GM10248 (cell line): ENCODE data around the gene KPNA5.
"Not testable (repeated sequence)": the region's sequence is repeated elsewhere in the genome, so short reads cannot be mapped to it uniquely, and the experiment has no call there.

Experiments
- CTCF ChIA-PET: fragments of 300-600 bp; sonication (Branson Sonifier 250); formaldehyde crosslinking; extraction: SDS; loops from one replicate; lab custom pipeline; 2021; ENCODE audit warnings: antibody characterized with exemption; lab: Yijun Ruan, JAX
- POLR2A ChIA-PET: fragments of 350-650 bp; sonication (Branson Sonifier 250); formaldehyde crosslinking; extraction: SDS; loops from one replicate; lab custom pipeline; 2020; ENCODE audit warnings: antibody characterized with exemption; lab: Yijun Ruan, JAX
- DNase-seq: peaks from one replicate; pipeline ENCODE4 v3.0.0; 2012; ENCODE audit errors: extremely low spot score
- CTCF ChIP-seq: IDR thresholded peaks from 2 replicates; pipeline ENCODE4 v1.5.1; 2012; ENCODE audit warnings: mild to moderate bottlenecking, low read depth; ENCODE audit errors: extremely low read depth, missing control alignments, control extremely low read depth

KPNA5 gene

GRCh38 chr6:116661594-116661993, 19.4 kb upstream of the KPNA5 start:
- POLR2A ChIA-PET: no interaction called here
- TF ChIP-seq CTCF: no peak
- CTCF ChIA-PET: interaction anchor here (1.0 to 1.6 kb wide), 7 partner anchors 9 to 100 kb away, joined by 3 to 9 read pairs (median 3); no protein-coding TSS in a partner anchor
- DNase-seq: no peak

GRCh38 chr6:116662202-116662601, 18.8 kb upstream of the KPNA5 start:
- POLR2A ChIA-PET: no interaction called here
- no peak for TF ChIP-seq CTCF
- CTCF ChIA-PET: interaction anchor here (1.0 to 1.6 kb wide), 6 partner anchors 9 to 101 kb away, joined by 3 to 9 read pairs (median 3); no protein-coding TSS in a partner anchor

DNA sequence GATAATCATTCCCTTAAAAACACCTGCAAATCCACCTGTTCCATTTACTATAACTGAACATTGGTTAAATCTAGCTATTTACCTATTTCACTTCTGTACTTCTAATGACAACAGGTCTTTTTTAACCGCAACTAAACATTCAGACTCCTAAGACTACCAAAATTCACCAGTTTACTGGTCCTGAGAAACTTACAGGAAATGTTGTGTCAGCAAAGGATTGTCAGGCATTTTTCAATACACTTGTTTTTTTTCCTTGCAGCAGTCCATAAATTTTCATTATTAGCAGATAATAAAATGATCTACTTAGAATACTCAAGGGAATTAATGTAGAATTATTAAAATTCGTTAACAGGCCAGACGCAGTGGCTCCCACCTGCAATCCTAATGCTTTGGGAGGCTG, 17.7 kb upstream of the KPNA5 start:
- no peak for DNase-seq
- no peak for TF ChIP-seq CTCF
- ChIA-PET CTCF (no interaction called here), POLR2A (no interaction called here)

More at GRCh38 chr6:116662202-116662601, 18.8 kb upstream of the KPNA5 start:
- no peak for DNase-seq

GRCh38 chr6:116664169-116664568, 16.8 kb upstream of the KPNA5 start:
- CTCF ChIA-PET, POLR2A ChIA-PET, DNase-seq: not testable (repeated sequence)

GRCh38 chr6:116665464-116665863, 15.5 kb upstream of the KPNA5 start:
- ChIA-PET POLR2A (no interaction called here), CTCF (no interaction called here)
- no peak for TF ChIP-seq CTCF
- DNase-seq: no peak

DNA sequence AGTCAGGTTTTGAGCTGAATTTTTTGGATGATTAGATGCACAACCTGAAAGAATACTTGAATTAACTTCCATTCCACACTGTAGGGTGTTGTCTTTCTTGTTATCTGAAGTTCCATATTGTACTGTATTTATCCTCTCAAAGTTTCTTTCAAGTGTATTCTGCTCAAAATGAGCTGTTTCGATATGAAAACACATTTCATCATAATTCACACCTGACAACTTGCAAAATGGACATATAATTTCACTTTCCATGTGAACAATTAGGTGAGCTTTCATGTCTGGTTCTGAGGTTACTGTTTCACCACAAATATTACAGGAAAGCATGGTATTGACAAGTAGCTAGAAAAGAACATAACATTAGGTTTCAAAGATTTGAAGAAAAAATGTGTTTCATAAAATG, 14.1 kb upstream of the KPNA5 start:
- ChIA-PET CTCF (no interaction called here), POLR2A (interaction anchor here (0.6 kb wide), 1 partner anchor 1011 kb away, joined by 5 read pairs; no protein-coding TSS in a partner anchor)
- no peak for TF ChIP-seq CTCF
- peak; percentile 45 for DNase-seq

DNA sequence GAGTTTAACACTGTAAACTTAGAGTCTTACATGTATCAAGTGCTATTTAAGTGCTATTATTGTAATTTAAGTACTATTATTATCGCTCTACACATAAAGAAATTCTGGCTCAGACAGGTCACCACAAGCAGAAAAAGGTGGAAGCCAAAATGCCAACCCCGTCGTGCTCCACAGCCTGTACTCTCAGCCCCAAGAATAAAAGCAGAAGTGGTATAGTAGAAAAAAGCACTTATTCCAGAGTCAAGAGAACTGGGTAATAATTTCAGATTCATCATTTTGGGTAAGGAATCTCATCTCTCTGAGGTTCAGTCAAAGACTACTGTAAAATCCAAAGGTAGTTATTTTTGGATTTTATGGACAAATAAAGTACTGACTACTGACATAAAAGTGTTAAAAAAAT, 13.4 kb upstream of the KPNA5 start:
- POLR2A ChIA-PET: interaction anchor here (0.6 kb wide), 1 partner anchor 1011 kb away, joined by 5 read pairs; no protein-coding TSS in a partner anchor
- no peak for DNase-seq
- CTCF ChIA-PET: interaction anchor here (1.5 to 2.0 kb wide), 2 partner anchors 9 to 17 kb away, joined by 3 to 6 read pairs; no protein-coding TSS in a partner anchor
- no peak for TF ChIP-seq CTCF
